Measurements from ENCODE around the gene RNGTT.
"Not testable (repeated sequence)": the region's sequence is repeated elsewhere in the genome, so short reads cannot be mapped to it uniquely, and the experiment has no call there.

Gene RNGTT

DNA sequence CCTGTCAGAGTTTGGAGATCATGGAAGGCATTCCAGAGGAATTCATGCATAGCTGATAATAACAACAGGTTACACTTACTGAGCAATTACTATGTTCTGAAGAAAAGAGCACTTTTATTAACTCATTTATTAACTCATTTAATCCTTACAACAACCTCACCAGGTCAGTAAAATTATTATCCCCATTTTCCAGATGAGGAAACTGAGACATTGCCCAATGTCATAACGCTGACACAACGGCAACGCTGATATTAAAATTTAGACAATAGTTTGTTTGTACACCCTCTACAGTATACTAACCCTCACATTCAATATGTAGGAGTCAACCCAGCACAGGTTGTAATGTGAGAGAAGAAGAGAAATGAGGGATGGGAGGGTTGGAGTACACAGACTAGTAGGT is 105.0 kb downstream of the RNGTT start:
- no peak for DNase-seq

- DNase-seq = no peak
Measured at GRCh38 chr6:88856566-88856965, 106.9 kb downstream of the RNGTT start.

- DNase-seq = no peak
Measured at GRCh38 chr6:88855541-88856147, 107.8 kb downstream of the RNGTT start.

GRCh38 chr6:88852775-88853174 is 110.6 kb downstream of the RNGTT start:
- DNase-seq = no peak

- DNase-seq = no peak
Measured at GRCh38 chr6:88852000-88852399, 111.4 kb downstream of the RNGTT start.

GRCh38 chr6:88848870-88849269 is 114.5 kb downstream of the RNGTT start:
- DNase-seq = no peak

DNA sequence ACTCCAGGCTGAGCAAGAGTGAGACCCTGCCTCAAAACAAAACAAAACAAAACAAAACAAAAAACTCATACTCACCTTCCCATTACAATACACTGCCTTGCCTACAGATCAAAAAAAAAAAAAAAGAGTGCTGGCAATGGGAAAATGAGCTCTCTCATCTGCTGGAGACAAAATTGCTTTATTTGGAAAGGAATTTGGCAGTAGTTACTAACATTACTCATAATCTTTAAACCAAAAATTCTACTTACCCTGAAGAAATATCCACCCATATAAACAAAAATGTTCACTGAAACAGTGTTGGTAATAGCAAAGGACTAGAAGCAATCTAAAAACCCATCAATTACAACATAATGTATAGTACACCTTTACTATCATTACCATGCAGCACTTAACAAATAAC is 120.4 kb downstream of the RNGTT start:
- DNase-seq = no peak

DNA sequence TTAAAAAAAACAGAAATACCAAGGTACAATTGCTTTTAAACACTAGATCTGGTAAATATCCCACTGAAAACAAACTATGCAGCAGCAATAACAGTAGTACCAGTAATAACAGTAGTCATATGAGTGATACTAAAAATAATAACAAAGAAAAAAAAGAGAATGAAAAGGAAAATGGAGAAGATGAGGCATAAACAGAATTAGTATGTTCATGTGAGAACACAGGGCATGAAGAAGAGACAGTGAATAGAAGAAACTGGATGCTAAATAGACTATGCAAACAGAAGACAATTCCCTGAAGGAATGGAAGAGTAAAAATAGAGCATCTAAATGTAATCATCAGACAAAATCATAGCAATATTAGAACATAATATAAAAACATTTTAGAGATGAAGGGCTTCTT is 121.1 kb downstream of the RNGTT start:
- DNase-seq = no peak

DNA sequence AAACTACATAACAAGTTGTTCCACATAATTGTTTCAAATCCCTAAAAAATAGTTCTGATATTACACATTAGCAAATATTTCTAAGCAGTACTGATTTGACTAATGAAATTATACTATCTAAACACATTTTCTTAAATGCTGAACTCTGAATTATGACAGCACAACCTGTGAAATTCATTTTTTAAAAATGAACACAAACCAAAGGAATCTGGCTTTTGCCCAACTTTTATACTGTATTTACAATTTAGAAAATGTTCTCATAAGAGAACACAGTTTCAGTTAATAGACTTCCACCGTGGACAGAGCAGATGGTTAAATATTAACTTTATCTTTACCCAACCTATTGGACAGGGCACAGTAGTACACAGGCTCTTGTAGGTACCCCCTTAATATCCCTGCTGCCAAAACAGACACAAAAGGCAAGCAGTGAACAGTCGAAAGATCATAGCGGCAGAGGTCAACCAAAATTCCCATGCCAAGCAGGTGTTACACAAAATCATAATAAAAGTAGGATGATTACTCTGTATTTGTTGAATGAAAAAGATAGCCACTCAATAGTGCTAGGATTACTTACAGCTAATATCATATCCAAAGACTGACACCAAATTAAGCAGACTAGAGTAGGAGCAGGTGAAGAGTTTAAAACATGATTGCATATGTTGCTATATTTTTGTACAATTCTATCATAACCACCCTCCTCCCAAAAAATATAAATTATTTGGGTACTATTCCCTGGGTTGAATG is 122.5 kb downstream of the RNGTT start:
- no peak for DNase-seq

GRCh38 chr6:88840289-88840688 is 123.1 kb downstream of the RNGTT start:
- DNase-seq = no peak

- no peak for DNase-seq
Measured at GRCh38 chr6:88839280-88839679, 124.1 kb downstream of the RNGTT start.

DNA sequence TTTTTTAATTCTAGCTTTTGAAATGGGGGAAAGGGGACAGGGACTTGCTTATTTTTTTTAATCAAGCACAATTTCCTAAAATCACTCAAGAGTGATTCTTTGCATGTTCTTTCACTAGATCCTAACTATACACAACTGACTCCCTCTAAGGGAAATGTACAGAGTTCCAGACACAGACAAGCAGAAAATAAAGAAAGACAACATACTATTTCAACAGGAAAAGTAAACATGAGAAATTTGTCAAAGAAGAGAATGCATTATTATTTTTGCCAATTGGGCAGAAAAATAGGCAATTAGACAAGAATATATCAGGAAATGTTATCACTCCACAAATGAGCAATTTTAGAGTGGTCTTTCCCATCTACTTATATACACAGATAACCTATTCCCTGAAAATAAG is 128.2 kb downstream of the RNGTT start:
- DNase-seq = no peak

- DNase-seq = not testable (repeated sequence)
Measured at GRCh38 chr6:88833071-88833470, 130.3 kb downstream of the RNGTT start.

DNA sequence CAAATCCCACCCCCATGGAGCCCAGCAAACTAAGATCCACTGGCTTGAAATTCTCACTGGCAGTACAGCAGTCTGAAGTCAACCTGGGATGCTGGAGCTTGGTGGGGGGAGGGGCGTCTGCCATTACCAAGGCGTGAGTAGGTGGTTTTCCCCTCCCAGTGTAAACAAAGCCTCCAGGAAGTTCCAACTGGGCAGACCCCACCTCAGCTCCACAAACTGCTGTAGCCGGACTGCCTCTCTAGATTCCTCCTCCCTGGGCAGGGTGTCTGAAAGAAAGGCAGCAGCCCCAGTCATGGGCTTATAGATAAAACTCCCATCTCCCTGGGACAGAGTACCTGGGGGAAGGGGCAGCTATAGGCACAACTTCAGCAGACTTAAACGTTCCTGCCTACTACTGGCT is 135.8 kb downstream of the RNGTT start:
- DNase-seq = not testable (repeated sequence)

DNA sequence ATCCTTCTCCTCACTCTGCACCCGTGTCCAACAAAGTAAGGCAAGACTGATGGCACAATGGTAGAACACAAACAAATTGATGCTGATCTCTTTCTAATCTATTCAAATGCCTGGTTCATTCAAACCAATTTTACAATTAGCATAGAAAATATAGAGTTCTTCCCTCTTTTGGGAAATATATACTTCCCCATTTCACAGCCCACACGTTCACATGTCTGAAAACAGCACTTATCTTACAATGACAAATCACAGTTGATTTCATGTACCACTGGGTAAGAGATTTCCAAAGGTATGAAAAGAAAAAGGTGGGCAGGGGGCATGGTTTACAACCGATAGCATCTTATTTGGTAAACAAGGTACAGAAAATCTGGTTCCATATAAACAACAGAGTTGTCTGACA is 137.6 kb downstream of the RNGTT start:
- no peak for DNase-seq

DNA sequence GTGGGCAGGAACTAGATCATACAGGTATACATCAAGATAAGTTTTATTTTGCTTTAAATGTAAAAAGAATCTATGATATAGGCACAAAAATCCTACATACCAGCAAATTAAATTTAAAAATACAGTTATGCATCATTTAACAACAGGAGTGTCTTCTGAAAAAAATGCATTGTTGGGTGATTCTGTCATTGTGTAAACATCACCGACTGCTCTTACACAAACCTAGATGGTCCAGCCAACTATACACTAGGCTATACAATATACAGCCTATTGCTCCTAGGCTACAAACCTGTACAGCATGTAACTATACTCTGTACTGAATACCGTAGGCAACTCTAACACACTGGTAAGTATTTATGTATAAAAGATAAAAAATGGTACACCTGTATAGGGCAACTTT is 139.4 kb downstream of the RNGTT start:
- no peak for DNase-seq

- DNase-seq = no peak
Measured at GRCh38 chr6:88815491-88815890, 147.9 kb downstream of the RNGTT start.

DNA sequence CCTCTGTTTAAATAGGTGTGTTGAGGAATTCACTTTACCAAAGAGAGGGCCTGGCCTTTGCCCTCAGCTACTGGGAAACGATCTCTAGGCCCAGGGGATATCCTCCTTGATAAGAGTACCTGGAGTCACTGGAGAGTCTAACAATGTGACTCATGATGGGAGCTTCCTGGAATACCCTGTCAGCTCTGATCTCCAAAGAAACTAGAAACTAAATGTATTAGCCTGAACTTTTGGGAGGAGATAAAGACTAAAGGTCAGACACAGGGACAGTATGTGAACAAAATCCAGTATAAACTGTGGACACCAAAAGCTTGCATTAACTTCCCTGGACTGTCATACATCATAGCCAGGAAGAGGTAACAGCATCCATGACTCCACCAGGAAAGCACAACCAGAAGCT is 148.5 kb downstream of the RNGTT start:
- no peak for DNase-seq

DNA sequence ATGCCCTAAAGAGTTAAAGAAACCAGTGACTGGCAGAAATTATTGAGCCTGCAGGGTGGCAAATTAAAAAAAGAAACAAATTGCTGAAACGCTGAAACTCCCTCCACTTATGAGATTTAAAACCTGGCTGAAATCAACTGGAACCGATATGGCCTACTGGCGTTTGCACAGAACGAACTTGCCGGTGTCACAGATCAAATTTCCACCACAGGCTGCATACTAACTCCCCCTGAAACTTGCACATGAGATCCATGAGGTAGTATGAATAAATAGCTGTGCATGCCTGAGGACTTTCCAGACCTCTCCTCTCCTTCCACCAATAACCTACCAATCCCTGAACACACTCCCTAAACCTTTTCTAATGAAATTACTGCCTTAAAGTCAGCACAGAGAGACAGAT is 150.4 kb downstream of the RNGTT start:
- DNase-seq = no peak

DNA sequence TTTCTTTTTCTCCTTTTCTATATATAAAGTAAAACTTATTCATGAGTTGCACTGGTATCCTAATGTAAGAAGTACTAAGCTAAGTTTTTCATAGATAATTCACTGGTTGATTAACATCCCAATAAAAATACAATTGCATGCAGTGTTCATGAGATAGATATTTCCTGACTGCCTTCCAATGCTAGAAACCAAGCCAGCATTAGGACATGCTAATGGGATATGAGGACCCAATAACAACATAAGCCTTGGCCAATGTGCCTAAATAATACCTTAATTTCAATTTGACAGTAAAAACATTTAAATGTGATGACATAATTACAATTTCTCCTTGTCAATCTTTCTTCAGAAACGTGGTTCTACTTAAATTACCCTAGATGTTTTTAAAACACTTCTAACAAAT is 152.7 kb downstream of the RNGTT start:
- DNase-seq = no peak

- no peak for DNase-seq
Measured at GRCh38 chr6:88810089-88810488, 153.3 kb downstream of the RNGTT start.

DNA sequence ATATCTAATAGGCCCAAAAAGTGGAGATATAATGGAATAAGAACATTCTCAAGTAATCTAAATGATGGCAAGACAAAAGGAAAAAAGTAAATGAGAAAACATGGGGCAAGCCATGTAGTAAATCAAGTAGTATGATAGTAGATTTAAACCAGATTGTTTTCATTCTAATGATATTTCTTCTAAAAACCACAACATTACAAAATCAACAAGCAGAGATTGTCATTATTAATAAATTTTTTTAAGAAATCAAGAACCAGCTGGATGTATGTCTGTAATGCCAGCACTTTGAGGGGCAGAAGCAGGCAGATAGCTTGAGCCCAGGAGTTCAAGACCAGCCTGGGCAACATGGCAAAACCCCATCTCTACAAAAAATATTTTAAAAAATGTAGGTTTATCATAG is 155.0 kb downstream of the RNGTT start:
- DNase-seq = no peak

DNA sequence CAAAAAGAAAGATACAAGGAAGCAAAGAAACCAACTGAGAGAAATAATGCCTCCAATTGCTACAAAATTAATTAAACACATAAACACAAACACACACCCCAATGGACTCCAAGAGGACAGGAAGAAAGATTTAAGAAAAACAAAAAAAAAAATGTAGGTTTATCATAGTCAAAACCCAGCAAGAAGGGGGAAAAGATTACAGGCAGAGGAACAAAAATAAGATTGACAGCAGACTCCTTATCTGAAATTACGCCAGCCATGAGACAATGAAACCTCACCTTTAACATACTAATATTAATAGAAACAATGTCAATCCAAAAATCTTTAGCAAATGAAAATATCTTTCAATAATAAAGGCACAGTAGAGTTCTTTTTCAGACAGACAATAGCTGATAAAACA is 155.8 kb downstream of the RNGTT start:
- no peak for DNase-seq

- DNase-seq = no peak
Measured at GRCh38 chr6:88806728-88807127, 156.7 kb downstream of the RNGTT start.

DNA sequence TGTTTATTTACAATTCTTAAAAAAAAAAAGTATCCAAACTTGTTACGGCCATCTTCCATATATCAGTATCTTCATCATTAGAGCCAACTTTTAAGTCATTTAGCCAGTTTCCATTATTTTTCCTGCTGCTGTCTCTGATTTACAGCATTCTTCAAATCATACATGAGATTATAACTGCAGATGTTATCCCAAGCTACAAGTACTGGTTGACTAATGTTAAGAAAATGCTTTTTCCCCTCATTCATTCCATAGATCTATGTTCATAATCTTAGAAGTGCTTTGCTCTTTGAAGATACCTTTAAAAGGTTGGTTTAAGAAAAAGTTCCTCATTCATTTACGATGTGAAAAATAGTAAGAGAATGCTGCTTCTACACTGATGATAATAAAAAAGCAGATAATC is 158.7 kb downstream of the RNGTT start:
- no peak for DNase-seq
